Fibroblast of villous mesenchyme (primary cell): ENCODE data around the gene COCH. TPM values are rescaled to one million over a fixed set of nuclear protein-coding genes. Genes with fewer than 3 reads are reported as not detected.

ENCODE experiments used
- DNase-seq: peaks from one replicate; pipeline ENCODE4 v3.0.0-alpha.2; 2010; ENCODE audit warnings: low read depth
- H3K4me3 ChIP-seq: 2 replicates; pipeline ENCODE4 v1.5.1; 2011; ENCODE audit warnings: low read depth, mild to moderate bottlenecking, low read length
- total RNA-seq: library from RNA; depleted of rRNA; stranded (reverse); fragments of >200 nt; gene quantifications from 2 replicates; pipeline ENCODE4 v1.2.3, GENCODE V29; 2012
- TF ChIP-seq, protein P1 (sequence below): IDR thresholded peaks from 2 replicates; pipeline ENCODE4 v1.5.1; 2012; ENCODE audit warnings: low read depth, mild to moderate bottlenecking, low read length; ENCODE audit not compliant: insufficient read depth

COCH gene
- total RNA-seq, 1 donor: under 0.01 TPM

DNA sequence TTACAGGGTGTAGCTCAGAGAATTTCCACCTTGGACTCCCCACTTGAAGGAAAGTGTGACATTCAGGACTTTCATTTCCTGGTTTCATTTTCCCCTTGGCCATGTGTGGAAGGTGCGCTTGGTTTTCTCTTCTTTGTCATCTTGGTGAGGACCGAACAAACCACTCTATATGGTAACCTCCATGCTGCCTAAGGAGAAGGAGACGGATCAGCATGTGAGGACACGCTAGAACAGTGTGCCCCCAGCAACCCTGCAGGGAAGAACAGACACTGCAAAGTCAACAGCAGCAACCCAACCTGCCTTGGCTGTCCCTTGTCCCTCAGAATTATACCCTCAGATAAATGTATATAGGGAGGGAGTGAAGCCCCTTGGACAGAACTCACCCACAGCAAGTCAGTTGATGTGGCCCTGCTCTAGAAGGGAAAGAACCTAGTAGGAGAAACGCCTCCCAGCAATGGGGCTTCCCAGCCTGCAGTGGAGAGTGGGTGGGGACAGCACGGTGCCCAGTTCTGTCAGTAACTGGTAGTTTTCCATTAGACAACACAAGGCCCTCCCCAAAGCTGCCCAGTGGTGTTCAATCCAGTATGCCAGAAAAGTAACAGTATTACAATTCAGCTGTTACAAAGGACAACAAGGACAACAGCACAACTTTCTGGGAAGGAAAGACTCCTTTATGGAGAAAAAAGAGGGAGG is 18.9 kb upstream of the COCH start:
- no peak for DNase-seq
- TF ChIP-seq, protein P1, sequence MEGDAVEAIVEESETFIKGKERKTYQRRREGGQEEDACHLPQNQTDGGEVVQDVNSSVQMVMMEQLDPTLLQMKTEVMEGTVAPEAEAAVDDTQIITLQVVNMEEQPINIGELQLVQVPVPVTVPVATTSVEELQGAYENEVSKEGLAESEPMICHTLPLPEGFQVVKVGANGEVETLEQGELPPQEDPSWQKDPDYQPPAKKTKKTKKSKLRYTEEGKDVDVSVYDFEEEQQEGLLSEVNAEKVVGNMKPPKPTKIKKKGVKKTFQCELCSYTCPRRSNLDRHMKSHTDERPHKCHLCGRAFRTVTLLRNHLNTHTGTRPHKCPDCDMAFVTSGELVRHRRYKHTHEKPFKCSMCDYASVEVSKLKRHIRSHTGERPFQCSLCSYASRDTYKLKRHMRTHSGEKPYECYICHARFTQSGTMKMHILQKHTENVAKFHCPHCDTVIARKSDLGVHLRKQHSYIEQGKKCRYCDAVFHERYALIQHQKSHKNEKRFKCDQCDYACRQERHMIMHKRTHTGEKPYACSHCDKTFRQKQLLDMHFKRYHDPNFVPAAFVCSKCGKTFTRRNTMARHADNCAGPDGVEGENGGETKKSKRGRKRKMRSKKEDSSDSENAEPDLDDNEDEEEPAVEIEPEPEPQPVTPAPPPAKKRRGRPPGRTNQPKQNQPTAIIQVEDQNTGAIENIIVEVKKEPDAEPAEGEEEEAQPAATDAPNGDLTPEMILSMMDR: no peak
- H3K4me3 ChIP-seq: no peak overlapping the region

DNA sequence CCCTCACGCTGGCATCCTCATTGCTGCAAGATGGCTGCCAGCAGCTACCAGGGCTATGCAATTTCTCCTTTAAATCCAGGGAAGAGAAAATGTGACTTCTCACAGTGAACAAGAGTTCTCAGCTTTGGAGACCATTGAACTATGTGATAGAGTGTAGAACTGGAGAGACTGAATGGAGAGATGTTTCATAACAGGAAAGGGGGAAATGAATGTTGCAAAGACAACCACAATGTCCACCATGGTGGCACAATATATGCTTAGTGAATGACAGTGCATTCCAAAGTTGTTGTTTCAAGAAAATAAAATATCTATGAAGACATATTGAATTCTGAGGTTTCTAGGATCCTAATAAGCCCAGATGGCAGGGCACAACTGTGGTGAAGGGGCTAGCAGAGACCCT is 13.2 kb upstream of the COCH start:
- TF ChIP-seq, protein P1: no peak
- no peak for DNase-seq
- no peak overlapping the region for H3K4me3 ChIP-seq

DNA sequence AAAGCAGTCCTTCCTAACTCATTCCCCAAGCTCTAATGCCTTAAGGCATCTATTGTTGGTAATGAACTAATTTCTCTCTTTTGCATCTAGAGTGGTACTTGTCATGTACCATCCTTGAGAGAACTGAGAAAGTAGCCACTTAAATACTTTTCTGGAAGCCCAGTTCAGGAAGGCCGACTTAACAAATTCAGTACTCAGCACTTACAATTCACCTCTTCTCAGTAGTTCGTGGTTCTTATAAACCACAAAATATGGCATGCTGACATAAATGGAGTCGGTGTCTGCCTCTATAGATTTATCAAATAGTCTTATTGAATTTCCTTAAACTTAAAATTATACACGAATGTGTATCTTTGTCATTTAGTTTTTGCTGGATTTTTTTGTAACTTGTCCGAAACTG is 9.4 kb upstream of the COCH start:
- DNase-seq: no peak
- TF ChIP-seq, protein P1: no peak
- no peak overlapping the region for H3K4me3 ChIP-seq

DNA sequence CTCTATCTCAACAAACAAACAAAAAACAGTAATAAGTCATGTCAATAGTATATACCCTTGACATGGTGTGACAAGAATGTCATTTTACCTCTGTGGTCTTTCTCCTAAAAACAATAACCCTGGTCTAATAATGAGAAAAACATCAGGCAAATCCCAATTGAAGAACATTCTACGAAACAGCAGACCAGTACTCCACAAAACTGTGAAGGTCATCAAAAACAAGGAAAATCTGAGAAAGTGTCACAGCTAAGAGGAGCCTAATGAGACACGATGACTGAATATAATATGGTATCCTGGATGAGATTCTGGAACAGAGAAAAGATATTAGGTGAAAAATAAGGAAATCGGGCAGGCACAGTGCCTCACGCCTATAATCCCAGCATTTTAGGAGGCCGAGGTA is 5.6 kb upstream of the COCH start:
- TF ChIP-seq, protein P1: no peak
- no peak for DNase-seq
- H3K4me3 ChIP-seq: no peak overlapping the region

DNA sequence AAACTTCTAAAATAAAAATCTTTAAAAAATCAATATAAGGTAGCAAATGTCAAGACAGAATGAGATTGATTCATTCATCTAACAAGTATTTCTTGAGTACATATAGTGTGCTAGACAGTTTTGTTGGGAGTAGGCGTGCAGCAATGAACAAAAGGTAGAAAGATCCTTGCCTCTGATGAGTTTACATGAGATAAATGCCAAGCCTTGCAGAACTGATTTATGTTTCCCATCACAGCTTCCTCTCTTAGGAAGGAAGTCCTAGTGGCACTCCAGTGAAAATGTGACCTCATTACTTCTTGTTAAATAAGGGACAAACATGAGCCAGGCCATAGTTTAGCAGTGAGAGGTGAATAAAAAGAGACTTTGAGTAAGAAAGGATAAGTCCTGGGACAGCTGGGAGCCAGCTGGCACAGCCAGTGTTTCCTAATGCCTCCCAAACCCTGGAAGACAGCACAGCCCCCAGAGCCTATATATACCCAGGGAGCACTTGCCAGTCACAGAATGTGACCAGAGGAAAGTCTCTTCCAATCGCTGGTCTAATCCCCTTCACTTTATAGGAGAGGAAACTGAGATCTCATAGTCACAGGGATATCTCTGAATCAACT is 4.7 kb upstream of the COCH start:
- TF ChIP-seq, protein P1: no peak
- no peak overlapping the region for H3K4me3 ChIP-seq
- no peak for DNase-seq

DNA sequence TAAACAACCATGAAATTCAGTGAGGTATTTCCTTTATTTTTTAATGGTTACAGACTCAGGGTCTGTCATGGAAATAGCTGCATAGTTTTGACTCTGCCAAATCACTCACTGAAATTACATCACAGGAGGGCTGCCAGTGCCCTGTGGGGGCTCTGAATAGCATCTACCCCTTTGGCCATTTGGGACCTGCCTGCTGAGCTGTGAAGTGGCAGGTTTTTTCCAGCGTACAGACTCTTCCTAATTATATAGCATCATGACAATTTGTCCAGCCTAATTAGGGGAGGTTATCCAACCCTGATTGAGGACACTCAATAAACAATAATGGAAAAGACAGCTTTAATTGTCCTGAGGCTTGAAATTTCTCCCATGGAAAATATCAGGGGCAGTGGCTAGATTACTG is 1.8 kb upstream of the COCH start:
- H3K4me3 ChIP-seq: no peak overlapping the region
- TF ChIP-seq, protein P1: no peak
- DNase-seq: no peak
